Esophagus muscularis mucosa (tissue), 4 donors: ENCODE measurements around the gene PEX26. TPM values are rescaled to one million over a fixed set of nuclear protein-coding genes. Genes with fewer than 3 reads are reported as not detected.

Experiments
- DNase-seq: peaks from one replicate; pipeline ENCODE4 v3.0.0-alpha.2; 2017; ENCODE audit errors: extremely low spot score
- H3K27ac ChIP-seq, 4 donors: fragments of 200-600 bp; sonication (generic); replicated peaks in 1 of 4; 1 replicate in 3 of 4; 2 replicates in 1 of 4; pipeline ENCODE4 v1.5.1; 2016 to 2019; ENCODE audit warnings: mild to moderate bottlenecking in 1 of 4
- H3K27me3 ChIP-seq, 4 donors: fragments of 200-600 bp; sonication (generic); one replicate each; pipeline versions ENCODE4 v1.5.1 to v1.6.0; 2016 to 2019
- H3K36me3 ChIP-seq, 4 donors: fragments of 200-600 bp; sonication (generic); one replicate each; pipeline ENCODE4 v1.5.1; 2016 to 2019
- H3K4me1 ChIP-seq, 4 donors: fragments of 200-600 bp; sonication (generic); one replicate each; pipeline ENCODE4 v1.5.1; 2016 to 2019
- H3K4me3 ChIP-seq, 4 donors: fragments of 200-600 bp; sonication (generic); 1 replicate in 2 of 4; 2 replicates in 2 of 4; pipeline ENCODE4 v1.5.1; 2016 to 2019; ENCODE audit warnings: mild to moderate bottlenecking in 4 of 4, moderate library complexity in 1 of 4
- H3K9me3 ChIP-seq, 4 donors: fragments of 200-600 bp; sonication (generic); 1 replicate in 3 of 4; 2 replicates in 1 of 4; pipeline ENCODE4 v1.5.1; 2016 to 2019
- CTCF ChIP-seq, 3 experiments: fragments of 200-600 bp in 2 of 3; fragments of 450-650 bp in 1 of 3; sonication (generic) in 2 of 3; IDR thresholded peaks; one replicate each; pipeline ENCODE4 v1.5.1; 2017 to 2019; ENCODE audit warnings: antibody characterized with exemption in 3 of 3, mild to moderate bottlenecking in 2 of 3, moderate library complexity in 1 of 3
- EP300 ChIP-seq: sonication (generic); formaldehyde crosslinking; IDR thresholded peaks from one replicate; pipeline ENCODE4 v1.6.1; 2017; ENCODE audit warnings: antibody characterized with exemption
- POLR2A ChIP-seq: fragments of 450-650 bp; IDR thresholded peaks from one replicate; pipeline ENCODE4 v1.6.1; 2017; ENCODE audit warnings: antibody characterized with exemption, moderate library complexity, mild to moderate bottlenecking, low read depth
- POLR2AphosphoS5 ChIP-seq, 2 donors: sonication (generic); formaldehyde crosslinking; IDR thresholded peaks; one replicate each; pipeline ENCODE4 v1.6.1; 2017; ENCODE audit warnings: antibody characterized with exemption in 2 of 2
- WGBS: methylation state at CpG from one replicate; pipeline ENCODE4 v1.1.5; 2018; 5-methylcytosine and 5-hydroxymethylcytosine counted together
- intact Hi-C: fragments of 100-400 bp; cut with DNase I; formaldehyde crosslinking; loops from one replicate; pipeline ENCODE4 v1.15.1; 2023
- total RNA-seq, 4 donors: library from RNA; depleted of rRNA; stranded (reverse); fragments of >200 nt; gene quantifications; one replicate each; pipeline versions ENCODE4 v1.1.0 to v1.2.1, GENCODE V29; 2016

The PEX26 gene
- total RNA-seq, 4 donors from 2014 or later = 19.7 to 54.2 (median 33.6) TPM

- Histone ChIP-seq H3K36me3 (no peaks in the 10 kb centered on the region), H3K27ac (no peak overlapping the region), H3K4me3 (no peak overlapping the region), H3K4me1 (peaks cover 33 to 44% (median 37%) of the 10 kb centered on the region in 4 donors), H3K27me3 (peaks cover 0 to 19% (median 0%) of the 10 kb centered on the region in 4 donors), H3K9me3 (no peaks in the 10 kb centered on the region)
- DNase-seq = no peak
- intact Hi-C loops = no loop called here
- TF ChIP-seq CTCF (IDR thresholded peaks at IDR 0.05) = no peak
- TF ChIP-seq EP300 = no peak
- no peak for TF ChIP-seq POLR2A
- no peak for TF ChIP-seq POLR2AphosphoS5 (IDR thresholded peaks at IDR 0.05)
- 78% methylated on average over 10 of the region's 11 CpGs for WGBS
Measured at GRCh38 chr22:18113680-18114394, 36.0 kb downstream of the PEX26 start.

GRCh38 chr22:18114495-18114894 is 36.7 kb downstream of the PEX26 start:
- Histone ChIP-seq H3K4me1 (peaks cover 32 to 46% (median 39%) of the 10 kb centered on the region in 4 donors), H3K4me3 (no peak overlapping the region), H3K27me3 (peaks cover 0 to 19% (median 0%) of the 10 kb centered on the region in 4 donors), H3K36me3 (no peaks in the 10 kb centered on the region), H3K27ac (no peak overlapping the region), H3K9me3 (no peaks in the 10 kb centered on the region)
- no peak for DNase-seq
- 57% methylated on average over 4 of the region's 4 CpGs for WGBS
- intact Hi-C loops = no loop called here
- TF ChIP-seq EP300 = no peak
- no peak for TF ChIP-seq CTCF (IDR thresholded peaks at IDR 0.05)
- TF ChIP-seq POLR2AphosphoS5 (IDR thresholded peaks at IDR 0.05) = no peak
- no peak for TF ChIP-seq POLR2A

GRCh38 chr22:18114976-18115652 is 37.3 kb downstream of the PEX26 start:
- 93% methylated on average over 15 of the region's 15 CpGs for WGBS

GRCh38 chr22:18115906-18116371 is 38.1 kb downstream of the PEX26 start:
- no peak overlapping the region for H3K4me3 ChIP-seq
- no peak overlapping the region for H3K27ac ChIP-seq
- WGBS = 70% methylated on average over 8 of the region's 8 CpGs
- no peaks in the 10 kb centered on the region for H3K36me3 ChIP-seq
- no peaks in the 10 kb centered on the region for H3K9me3 ChIP-seq
- DNase-seq = no peak
- H3K4me1 ChIP-seq = peaks cover 18 to 36% (median 28%) of the 10 kb centered on the region in 4 donors
- TF ChIP-seq CTCF (IDR thresholded peaks at IDR 0.05) (no peak), EP300 (no peak), POLR2A (no peak), POLR2AphosphoS5 (IDR thresholded peaks at IDR 0.05) (no peak)
- intact Hi-C loops = no loop called here
- H3K27me3 ChIP-seq = peaks cover 0 to 10% (median 0%) of the 10 kb centered on the region in 4 donors

More at GRCh38 chr22:18114976-18115652, 37.3 kb downstream of the PEX26 start:
- Histone ChIP-seq H3K36me3 (no peaks in the 10 kb centered on the region), H3K4me3 (no peak overlapping the region), H3K9me3 (no peaks in the 10 kb centered on the region), H3K27ac (no peak overlapping the region), H3K27me3 (peaks cover 0 to 18% (median 0%) of the 10 kb centered on the region in 4 donors), H3K4me1 (peaks cover 26 to 42% (median 34%) of the 10 kb centered on the region in 4 donors)
- DNase-seq = no peak
- TF ChIP-seq CTCF (IDR thresholded peaks at IDR 0.05) (no peak), POLR2AphosphoS5 (IDR thresholded peaks at IDR 0.05) (no peak), EP300 (no peak), POLR2A (no peak)
- intact Hi-C loops = no loop called here
